HPDE6-E6E7 (cell line): ENCODE measurements around the gene ZNF784.
A peak's percentile ranks its signal among the peaks of the same experiment; 100 is the strongest.

Experiments
- DNase-seq: peaks from one replicate; pipeline ENCODE4 v3.0.0; 2011; ENCODE audit warnings: missing footprints; ENCODE audit errors: extremely low spot score

Gene ZNF784

DNA sequence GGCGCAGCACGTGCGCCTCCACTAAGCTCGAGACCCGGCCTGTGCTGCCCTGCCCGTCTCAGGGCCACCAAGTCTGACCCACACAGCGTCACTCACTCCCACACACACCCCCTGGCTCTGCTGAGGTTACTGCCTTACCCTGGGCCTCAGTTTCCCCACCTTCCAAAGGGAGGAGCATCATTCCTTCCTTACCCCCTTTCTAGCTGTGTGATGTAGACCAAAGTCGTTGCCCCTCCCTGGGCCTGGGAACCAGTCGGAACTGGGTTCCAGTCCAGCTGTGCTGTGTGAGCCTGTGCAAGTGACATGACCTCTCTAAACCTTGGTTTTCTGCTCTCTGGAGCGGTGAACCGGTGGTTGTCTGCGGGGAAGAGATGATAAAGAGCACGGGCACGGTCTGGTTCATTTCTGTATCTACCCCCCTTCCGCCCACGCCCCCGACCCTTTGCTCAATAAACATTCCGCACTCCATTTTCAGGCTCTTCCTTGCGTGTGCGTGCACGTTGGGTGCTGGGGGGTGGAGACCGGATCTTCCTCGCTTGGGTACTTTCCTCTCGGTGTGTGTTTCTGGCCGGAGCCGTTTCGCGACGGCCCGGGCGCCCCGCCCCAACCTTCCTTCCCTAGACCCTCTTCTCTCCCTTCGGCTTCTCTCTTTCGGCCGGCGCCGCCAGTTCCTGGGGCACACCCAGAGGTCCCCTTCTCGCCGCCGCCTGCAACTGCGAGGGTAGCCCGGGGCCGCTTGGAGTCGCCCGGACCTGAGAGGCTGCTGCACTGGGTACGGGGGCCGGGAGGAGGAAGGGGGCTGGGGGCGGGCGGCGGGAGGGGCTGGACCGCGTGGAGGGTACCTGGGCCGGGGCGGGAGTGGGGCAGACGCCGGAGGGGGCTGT, 18.9 kb upstream of the ZNF784 start, which contains the start of gene ZNF581:
TSS of gene ZNF581 (plus strand) at position 647 of the 884 bp plus-strand sequence. CDS start 923 bp downstream, outside the sequence.
- peak; percentile 73 for DNase-seq

DNA sequence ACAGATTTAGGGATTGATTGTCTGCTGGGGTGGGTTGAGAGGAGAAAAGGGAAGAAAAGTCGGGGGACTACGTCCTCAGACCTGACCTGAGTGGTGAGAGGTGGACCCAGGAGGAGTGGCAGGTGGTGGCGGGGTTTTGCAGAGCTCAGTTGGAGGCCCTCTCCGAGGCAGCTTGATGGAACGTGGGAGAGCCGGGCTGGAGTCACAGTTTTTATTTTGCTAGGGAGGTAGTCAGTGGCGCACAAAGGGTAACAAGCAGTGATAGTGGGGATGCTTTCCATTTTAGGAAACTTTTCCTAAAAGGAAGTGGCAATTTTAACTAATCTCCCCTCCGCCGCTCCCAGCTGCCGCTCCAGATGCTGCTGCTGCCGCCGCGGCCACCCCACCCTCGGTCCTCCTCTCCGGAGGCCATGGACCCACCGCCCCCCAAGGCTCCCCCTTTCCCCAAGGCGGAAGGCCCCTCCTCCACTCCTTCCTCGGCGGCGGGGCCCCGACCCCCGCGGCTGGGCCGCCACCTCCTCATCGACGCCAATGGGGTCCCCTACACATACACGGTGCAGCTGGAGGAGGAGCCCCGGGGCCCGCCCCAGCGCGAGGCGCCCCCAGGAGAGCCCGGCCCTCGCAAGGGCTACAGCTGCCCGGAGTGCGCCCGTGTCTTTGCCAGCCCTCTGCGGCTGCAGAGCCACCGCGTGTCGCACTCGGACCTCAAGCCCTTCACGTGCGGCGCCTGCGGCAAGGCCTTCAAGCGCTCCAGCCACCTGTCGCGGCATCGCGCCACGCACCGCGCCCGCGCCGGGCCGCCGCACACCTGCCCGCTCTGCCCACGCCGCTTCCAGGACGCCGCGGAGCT, 18.0 kb upstream of the ZNF784 start:
- DNase-seq = no peak

DNA sequence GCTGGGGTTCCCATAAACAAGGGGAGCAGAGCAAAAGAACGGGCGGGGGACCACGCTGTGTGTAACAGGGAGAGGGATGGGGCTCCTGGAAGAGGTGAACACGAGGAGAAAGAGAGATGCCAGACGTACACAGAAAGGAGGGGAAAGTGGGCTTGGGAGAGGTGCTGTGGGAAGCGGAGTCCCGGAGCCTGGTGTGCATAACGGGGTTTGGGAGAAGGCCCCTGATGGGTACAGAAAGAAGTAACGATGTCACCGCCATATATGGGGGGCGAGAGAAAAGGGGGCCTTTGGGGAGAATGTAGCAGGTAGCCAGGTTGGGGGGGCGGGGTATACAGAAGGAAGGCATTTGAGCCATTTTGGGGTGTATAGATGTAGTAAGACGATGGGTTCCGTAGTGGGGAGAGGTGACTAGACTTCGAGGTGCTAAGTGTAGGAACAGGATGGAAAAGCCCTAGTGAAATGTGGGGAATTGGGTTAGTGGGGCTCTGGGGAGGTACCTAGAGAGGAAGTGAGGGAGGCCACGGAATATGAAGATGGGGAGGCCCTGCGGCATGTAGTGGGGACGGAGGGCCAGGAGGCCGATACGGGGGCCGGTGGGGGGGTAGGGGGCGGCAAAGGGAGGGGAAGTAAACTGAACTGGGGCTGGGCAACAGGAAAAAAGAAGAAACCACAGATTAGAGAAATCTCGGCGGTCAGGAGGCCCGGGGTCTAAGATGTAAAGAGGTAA, 17.2 kb upstream of the ZNF784 start:
- DNase-seq = no peak

DNA sequence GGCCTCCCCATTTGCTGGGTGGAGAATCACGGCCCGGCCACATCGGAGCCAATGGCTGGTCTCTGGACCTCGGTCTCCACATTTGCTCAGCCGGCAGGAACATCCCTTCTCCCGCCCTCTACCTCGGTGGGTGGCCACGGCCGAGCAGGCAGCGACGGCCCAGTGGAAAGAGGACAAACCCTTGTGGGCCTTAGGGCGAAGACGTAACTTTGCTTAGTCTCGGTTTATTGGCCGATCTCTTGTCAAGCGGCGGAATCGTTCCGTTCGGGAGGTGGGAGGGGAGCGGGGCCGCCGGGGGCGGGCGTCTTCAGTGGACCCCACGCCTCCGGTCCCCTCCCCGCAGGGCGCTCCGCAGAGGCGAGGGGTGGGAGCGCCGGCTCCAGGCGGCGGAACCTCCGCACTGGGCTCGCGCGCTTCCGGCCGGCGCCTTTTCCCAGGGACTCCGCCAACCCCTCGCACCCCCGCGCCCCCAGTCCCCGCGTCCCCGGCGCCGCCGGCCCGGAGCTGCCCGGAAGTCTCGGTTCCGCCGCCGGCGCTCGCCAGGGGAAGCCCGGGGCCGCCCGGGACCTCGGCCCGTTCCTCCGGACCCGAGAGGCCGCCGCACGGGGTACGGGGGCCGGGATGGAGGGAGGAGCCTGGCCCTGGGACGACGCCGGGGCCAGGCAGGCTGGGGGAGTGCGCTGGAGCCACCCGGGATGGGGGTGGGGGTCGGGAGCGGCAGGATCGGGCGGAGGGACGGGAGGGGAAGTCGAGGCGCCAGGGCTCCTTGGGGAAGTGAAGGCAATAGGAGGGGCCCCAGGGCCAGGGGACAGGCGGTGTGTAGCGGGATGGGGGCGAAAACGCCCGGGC, 16.4 kb upstream of the ZNF784 start, which contains the start of gene ZNF580:
TSS of gene ZNF580 (plus strand) at position 426 of the 849 bp plus-strand sequence. CDS start 1,507 bp downstream, outside the sequence.
- DNase-seq = peak; percentile 57

DNA sequence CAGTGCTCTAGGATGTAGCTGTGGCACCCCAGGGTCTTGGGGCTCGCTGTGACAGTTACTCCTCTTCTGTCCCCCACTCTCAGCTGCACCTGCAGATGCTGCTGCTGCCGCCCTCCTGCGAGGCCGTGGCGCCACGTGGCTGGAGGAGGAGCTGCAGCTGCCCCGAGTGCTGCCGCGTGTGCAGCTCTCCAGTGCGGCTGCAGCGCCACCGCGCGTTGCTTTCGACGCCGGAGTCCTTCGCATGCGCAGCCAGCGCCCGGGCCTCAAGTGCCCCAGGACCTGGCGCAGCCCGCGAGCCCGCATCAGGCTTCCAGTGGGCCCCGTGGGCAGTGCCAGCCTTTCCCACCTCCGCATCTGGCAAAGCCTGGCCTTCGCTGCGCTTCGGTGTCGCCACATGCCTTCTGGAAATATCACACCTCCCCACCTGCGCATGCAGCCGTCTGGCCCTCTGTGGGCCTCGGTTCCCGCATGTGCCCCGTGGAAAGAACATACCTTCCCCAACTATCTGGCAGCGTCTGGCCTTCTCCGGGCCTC, 15.7 kb upstream of the ZNF784 start:
- peak; percentile 80 for DNase-seq

DNA sequence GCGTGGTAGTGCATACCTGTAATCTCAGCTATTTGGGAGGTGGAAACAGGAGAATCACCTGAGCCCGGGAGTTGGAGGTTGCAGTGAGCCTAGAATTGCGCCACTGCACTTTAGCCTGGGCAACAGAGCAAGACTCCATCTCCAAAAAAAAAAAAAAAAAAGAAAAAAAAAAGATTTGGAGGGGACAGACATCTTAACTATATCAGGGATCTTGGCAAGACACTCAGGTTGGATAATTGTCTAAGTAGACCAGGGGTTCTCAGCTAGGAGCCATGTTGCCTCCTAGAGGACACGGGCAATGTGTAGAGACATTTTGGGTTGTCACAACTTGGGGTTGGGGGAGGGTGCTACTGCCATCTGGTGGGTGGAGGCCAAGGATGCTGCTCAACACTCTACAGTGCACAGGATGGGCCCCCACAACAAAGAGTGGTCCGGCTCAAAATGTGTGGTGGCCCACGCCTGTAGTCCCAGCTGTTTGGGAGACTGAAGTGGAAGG, 14.5 kb upstream of the ZNF784 start:
- no peak for DNase-seq

DNA sequence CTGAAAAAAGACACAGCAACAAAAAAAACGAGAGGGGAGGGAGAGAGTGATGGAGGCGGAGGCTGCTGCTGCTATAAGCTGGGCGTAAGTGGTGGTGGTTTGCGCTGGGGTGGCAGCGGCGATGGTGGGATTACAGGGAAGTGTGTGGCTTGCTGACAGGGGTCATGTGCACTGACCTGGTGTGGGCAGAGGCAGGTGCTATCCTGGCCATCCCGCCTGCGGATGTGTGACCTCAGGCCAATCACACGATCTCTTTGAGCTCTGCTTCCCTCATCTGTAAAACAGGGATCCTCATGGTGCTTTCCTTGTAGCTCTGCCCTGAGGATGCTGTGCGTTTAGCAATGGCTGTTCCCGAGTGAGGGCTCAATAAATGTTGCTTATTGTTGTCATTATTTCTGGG, 13.2 kb upstream of the ZNF784 start:
- no peak for DNase-seq

DNA sequence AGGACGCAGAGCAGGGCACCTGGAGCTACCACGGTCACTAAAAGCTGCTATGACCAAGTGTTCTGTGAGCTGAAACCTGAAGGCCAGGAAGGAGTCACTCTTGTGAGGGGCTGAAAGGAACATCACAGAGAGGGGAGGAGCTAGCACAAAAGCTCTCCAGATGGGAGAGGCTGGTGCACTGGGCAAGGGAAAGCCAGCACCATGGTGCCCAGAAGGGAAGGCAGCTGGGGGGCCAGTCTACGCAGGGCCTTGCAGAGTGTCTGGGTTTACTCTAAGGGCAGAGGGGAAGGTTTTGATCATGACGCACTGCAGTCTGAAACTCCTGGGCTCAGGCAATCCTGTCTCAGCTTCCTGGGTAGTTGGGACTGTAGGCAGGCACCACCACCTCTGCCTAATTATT, 12.4 kb upstream of the ZNF784 start:
- DNase-seq = no peak

DNA sequence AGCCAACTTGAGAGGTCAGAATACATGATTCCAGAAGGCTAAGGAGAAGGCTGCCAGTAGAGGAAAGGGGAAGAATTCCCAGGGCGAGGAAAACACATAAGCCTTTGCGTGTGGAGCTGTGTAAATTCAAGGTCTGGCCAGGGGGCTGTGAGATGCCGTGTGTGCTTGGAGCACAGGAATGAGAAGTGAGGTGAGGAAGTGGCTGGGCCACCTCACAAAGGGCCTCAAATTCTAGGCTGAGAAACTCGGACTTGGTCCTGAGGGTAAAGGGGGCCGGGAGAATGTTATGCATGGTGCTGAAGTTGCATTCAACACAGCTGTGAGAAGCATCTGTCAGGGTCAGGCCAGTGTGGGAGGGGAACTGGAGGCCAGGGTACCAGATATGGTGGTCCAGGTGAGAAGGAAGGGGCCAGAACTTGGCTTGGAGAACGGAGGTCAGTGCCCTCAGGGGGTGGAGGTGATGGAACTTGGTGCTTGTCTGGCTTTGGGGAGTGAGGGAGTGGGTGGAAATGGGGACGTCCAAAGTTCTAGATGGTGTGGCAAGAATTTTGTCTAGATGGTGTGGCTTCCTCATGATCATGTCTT, 11.6 kb upstream of the ZNF784 start:
- no peak for DNase-seq

DNA sequence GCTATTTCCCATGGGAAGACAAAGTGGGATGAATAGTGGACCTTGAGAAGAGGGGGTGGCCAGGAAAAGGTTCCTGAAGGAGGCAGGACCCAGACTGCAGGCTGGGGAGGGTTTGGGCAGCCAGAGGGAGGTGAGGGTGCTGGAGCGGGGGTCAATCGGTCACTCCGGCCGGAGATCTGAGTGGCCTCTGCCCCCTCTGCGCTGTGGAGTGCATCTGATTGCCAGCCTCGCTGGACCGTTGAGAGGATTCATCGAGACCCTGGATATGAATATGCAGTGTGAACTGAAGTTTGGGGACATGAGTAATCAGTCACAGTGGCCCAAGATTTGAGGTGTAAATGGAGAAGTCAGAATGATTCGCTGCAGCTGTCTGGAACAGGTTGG, 11.0 kb upstream of the ZNF784 start:
- DNase-seq = no peak

DNA sequence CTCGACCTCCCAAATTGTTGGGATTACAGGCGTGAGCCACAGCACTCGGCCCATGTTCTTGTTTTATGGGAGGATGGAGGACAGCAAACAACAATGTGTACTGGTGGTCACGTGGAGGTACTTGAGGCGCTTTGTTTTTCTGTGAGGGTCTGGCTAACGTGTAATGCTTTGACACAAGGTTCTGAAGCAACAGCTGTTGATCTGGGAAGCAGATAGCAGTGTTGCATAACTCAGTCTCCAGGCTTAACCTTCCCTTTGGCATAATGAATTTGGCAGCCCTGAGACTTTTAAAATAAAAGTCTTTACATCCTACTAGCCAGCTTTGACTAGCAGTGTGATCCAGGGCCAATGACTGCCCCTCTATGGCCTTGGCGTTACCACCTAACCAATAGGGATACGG, 9.5 kb upstream of the ZNF784 start:
- DNase-seq = no peak

DNA sequence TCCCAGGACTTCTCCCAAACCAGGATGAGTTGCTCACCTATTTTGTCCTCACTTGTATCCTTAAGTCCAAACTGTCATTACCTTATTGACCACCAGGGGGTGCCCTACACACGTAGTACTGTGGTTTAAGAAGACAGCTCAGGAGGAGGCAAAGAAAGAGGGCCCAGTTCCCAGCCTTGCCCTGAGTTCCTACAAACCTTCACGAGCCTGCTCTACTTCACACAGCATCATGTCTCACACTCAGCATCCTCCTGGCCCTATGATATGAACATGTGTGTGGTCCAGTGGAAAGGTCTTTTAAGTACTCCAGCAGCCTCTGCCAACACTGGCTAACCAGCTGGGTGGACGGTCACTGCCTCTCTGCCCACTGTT, 8.1 kb upstream of the ZNF784 start:
- DNase-seq = peak; percentile 36

DNA sequence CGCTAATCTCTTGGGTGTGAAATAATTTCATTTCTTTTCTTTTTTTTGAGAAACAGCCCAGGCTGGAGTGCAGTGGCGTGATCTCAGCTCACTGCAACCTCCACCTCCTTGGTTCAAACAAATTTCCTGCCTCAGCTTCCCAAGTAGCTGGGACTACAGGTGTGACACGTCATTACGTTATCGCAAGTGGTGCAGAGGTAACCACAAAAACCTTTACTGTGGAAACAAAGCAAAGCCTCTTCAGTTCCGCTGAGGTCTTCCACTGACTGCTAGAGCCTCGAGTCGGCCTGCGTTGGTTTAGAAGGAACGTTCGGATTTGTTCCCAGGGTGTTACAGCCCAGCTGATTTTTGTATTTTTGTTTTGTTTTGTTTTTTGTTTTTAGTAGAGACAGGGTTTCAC, 2.0 kb upstream of the ZNF784 start:
- no peak for DNase-seq

DNA sequence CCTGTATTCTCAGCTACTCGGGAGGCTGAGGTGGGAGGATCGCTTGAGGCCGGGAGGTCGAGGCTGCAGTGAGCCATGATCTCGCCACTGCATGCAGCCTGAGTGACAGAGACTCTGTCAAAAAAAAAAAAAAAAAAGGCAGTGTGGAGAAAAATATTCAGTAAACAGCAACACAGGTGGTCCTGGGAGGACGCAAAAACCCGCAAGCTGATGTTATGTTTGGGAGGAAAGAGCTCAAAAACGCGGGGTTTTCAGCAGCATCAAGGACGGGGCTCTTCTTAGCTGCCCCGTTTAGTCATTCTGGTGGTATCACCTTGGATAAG, 599 bp upstream of the ZNF784 start:
- no peak for DNase-seq

DNA sequence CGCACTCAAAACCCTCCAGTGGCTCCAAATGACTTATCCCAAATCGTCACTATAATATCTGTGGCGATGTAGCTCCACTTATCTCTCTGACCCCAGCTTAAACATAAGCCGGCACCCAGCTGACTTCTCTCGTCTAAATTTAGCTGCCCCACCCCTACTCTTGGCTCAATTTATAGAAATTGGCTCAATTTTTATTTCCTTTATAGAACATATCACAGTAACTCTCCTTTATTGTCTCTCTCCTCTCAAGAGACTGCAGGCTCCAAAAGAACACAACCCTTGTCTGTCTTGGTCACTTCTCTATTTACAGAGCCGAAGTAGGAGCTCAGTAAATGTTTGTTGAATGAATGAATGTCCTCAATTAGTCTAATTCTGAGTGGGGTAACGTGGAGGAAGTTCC, 805 bp downstream of the ZNF784 start:
- no peak for DNase-seq

DNA sequence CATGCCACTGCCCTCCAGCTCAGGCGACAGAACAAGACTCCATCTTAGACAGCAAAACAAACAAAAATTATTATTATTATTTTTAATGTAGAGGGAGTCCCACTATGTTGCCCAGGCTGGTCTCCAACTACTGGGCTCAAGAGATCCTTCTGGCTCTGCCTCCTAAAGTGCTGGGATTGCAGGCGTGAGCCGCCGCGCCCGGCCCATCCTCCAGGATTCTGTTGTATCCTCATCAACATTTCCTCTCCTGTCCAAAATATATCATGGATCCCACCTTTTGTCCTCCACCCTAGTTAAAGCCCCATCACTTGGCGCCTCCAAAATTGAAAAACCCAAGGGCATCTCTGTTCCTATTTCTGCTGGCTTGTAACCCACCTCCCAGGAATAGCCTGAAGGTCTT, 1.2 kb downstream of the ZNF784 start:
- no peak for DNase-seq

DNA sequence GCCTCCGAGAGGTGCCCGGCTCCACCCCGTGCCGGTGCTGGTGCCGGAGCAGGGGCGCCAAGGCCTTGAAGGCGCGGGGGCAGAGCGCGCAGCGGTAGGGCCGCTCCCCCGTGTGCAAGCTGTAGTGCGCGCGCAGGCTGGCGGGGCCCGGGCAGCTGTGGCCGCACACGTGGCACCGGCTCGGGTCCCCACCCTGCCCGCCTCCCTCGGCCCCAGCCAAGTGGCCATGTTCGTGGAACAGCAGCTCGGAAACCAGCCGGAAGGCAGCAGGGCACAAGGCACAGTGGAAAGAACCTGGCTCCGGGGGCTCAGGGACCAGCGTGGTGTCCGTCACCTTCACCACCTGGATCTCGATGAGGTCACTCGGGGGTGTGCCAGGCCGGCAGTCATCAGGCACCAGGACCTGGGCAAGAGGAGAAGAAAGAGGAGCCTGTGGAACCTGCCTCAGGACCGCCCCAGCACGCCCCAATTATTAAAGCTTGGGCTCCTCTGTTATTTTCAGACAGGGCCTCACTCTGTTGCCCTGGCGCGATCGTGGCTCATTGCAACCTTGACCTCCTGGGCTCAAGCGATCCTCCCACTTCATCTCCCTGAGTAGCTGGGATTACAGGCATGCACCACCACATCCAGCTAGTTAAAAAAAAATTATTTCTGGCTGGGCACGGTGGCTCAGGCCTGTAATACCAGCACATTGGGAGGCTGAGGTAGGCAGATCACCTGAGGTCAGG, 2.0 kb downstream of the ZNF784 start:
- no peak for DNase-seq

DNA sequence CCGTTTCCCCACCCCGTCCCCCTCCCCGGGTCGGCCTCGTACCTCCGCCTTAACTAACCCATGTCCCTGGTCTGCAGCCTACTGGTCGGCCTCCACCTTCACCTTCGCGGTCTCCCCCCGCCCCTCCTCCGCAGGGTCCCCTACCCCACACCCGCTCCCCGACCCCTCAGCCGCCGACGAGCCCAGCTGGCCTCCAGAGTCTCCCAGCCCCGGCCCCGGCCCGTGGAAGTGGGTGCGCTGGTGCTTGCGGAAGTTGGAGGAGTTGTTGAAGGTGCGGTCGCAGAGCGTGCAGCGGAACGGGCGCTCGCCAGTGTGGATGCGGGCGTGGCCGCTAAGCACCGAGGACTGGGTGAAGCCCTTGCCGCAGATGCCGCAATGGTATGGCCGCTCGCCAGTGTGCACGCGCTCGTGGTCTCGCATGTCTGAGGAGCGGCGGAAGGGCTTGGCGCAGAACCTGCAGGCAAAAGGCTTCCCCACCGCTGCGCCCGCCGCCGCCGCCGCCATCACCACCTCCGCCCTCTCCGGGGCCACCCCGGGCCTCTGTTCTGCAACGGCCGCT, 2.6 kb downstream of the ZNF784 start:
- no peak for DNase-seq

DNA sequence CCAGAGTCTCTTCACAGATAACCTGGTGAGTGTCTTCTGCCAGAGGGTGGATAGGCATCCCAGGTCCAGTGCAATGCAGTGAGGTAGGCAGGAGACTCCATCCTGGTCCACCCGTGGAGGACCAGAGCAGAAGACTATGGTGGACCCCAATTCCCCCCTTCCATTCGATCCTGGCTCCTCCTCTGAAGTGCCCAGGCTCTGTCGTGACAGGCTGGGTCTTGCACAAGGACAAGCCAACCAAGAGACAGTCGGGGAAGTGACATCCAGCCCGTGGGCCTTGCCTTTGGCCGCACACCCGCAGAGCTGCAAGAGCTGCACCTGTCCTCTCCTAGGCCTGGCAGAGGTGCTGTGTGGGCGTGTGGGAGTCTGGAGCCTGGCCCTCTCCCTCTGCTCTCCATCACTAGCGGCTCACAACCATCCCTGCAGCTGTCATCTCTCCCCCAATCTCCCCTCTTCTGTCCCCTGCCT, 3.1 kb downstream of the ZNF784 start:
- no peak for DNase-seq
